A673 (cell line): Measurements from ENCODE around the gene ELL. TPM values are rescaled to one million over a fixed set of nuclear protein-coding genes. Genes with fewer than 3 reads are reported as not detected.

ENCODE experiments used
- BruUV-seq: library from RNA; stranded (reverse); fragments of 400-500 nt; replicated peaks from 2 replicates; lab custom pipeline; 2021; lab: Mats Ljungman, UMichigan
- CTCF ChIA-PET: fragments of 300-600 bp; sonication (Branson Sonifier 250); formaldehyde crosslinking; loops from one replicate; lab custom pipeline; 2022; ENCODE audit warnings: antibody characterized with exemption; lab: Charles Lee
- POLR2A ChIA-PET: fragments of 300-600 bp; sonication (Branson Sonifier 250); formaldehyde crosslinking; loops from one replicate; lab custom pipeline; 2022; ENCODE audit warnings: antibody characterized with exemption; ENCODE audit not compliant: low non-redundant PET; lab: Charles Lee
- DNase-seq: peaks from one replicate; pipeline ENCODE4 v3.0.0-alpha.2; 2015; ENCODE audit warnings: low spot score
- H3K27ac ChIP-seq: fragments of 200-600 bp; sonication (generic); 2 replicates; pipeline ENCODE4 v1.5.1; 2016; ENCODE audit warnings: mixed run types, low read depth, mild to moderate bottlenecking, mixed read lengths, antibody characterized with exemption, low read length; ENCODE audit not compliant: poor library complexity, severe bottlenecking
- H3K27me3 ChIP-seq: fragments of 200-600 bp; sonication (generic); replicated peaks from 2 replicates; pipeline ENCODE4 v1.6.1; 2017; ENCODE audit warnings: mixed run types, low read depth, mild to moderate bottlenecking, mixed read lengths, antibody characterized with exemption, low read length; ENCODE audit not compliant: insufficient read depth, poor library complexity
- H3K36me3 ChIP-seq: fragments of 200-600 bp; sonication (generic); 2 replicates; pipeline ENCODE4 v1.6.1; 2016; ENCODE audit warnings: mixed run types, mild to moderate bottlenecking, mixed read lengths, antibody characterized with exemption, low read length; ENCODE audit not compliant: insufficient read depth, poor library complexity, severe bottlenecking
- H3K4me1 ChIP-seq: fragments of 200-600 bp; sonication (generic); 2 replicates; pipeline ENCODE4 v1.6.1; 2017; ENCODE audit warnings: mixed run types, mild to moderate bottlenecking, mixed read lengths, antibody characterized with exemption, low read length; ENCODE audit not compliant: insufficient read depth, poor library complexity, severe bottlenecking
- H3K4me3 ChIP-seq: fragments of 200-600 bp; sonication (generic); 2 replicates; pipeline ENCODE4 v1.5.1; 2016; ENCODE audit warnings: low read depth, mixed run types, mild to moderate bottlenecking, mixed read lengths, low read length; ENCODE audit not compliant: poor library complexity, severe bottlenecking
- H3K9me3 ChIP-seq: fragments of 200-600 bp; sonication (generic); 2 replicates; pipeline ENCODE4 v1.6.1; 2016; ENCODE audit warnings: mixed run types, low read depth, mild to moderate bottlenecking, mixed read lengths, antibody characterized with exemption, low read length; ENCODE audit not compliant: poor library complexity, severe bottlenecking
- CTCF ChIP-seq: fragments of 300-800, 200-600 bp; sonication (generic); conservative IDR thresholded peaks from 2 replicates; pipeline ENCODE4 v1.5.1; 2017; ENCODE audit warnings: low read depth, mild to moderate bottlenecking, antibody characterized with exemption, low read length, moderate library complexity, mixed read lengths
- EZH2 ChIP-seq: fragments of 200-600 bp; sonication (generic); IDR thresholded peaks from 2 replicates; pipeline ENCODE4 v1.6.1; 2017; ENCODE audit warnings: borderline replicate concordance, low read depth, mild to moderate bottlenecking, mixed read lengths, antibody characterized with exemption, low read length; ENCODE audit not compliant: poor library complexity, severe bottlenecking
- intact Hi-C: fragments of 100-400 bp; cut with micrococcal nuclease; formaldehyde crosslinking; loops from one replicate; pipeline ENCODE4 v1.10.0; 2022; ENCODE audit not compliant: unreplicated experiment
- total RNA-seq: library from RNA; stranded (reverse); gene quantifications from 2 replicates; pipeline ENCODE4 v1.2.3, GENCODE V29; 2021

The ELL gene
- total RNA-seq, 1 experiment from 2014 or later: 16.4 TPM

DNA sequence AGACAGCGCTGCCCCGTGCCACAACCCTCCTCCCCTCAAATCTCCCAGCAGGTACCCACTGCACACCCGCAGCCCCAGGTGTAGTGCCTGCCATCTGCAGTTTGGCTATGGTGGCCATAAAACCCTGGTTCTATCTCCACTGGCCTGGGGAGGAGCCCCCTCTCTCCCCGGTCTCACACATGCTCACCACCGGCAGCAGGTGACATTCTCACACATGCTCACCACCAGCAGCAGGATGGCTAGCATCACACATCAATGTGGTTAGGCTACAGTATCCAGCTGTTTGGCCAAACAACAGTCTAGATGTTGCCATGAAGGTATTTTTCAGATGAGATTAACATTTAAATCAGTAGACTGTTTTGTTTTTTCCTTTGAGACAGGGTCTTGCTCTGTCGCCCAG, 31.1 kb downstream of the ELL start:
- peaks cover 18% of the 10 kb centered on the region for H3K4me1 ChIP-seq
- H3K9me3 ChIP-seq: no peaks in the 10 kb centered on the region
- TF ChIP-seq CTCF (no peak), EZH2 (no peak)
- intact Hi-C loops: no loop called here
- no peak overlapping the region for H3K4me3 ChIP-seq
- BruUV-seq: no TSS peak
- DNase-seq: no peak
- POLR2A ChIA-PET: no interaction called here
- H3K27me3 ChIP-seq: no peaks in the 10 kb centered on the region
- H3K36me3 ChIP-seq: no peaks in the 10 kb centered on the region
- CTCF ChIA-PET: no interaction called here
- H3K27ac ChIP-seq: no peak overlapping the region

GRCh38 chr19:18489627-18490184, 32.2 kb downstream of the ELL start:
- ChIA-PET CTCF (no interaction called here), POLR2A (no interaction called here)
- H3K9me3 ChIP-seq: no peaks in the 10 kb centered on the region
- no peak for TF ChIP-seq CTCF
- TF ChIP-seq EZH2: no peak
- H3K27ac ChIP-seq: no peak overlapping the region
- H3K36me3 ChIP-seq: no peaks in the 10 kb centered on the region
- H3K27me3 ChIP-seq: no peaks in the 10 kb centered on the region
- H3K4me1 ChIP-seq: peaks cover 12% of the 10 kb centered on the region
- no peak overlapping the region for H3K4me3 ChIP-seq
- no TSS peak for BruUV-seq
- no peak for DNase-seq
- intact Hi-C loops: no loop called here

GRCh38 chr19:18488838-18489626, 32.8 kb downstream of the ELL start:
- Histone ChIP-seq H3K9me3 (no peaks in the 10 kb centered on the region), H3K27ac (no peak overlapping the region), H3K4me3 (no peak overlapping the region), H3K36me3 (no peaks in the 10 kb centered on the region), H3K27me3 (no peaks in the 10 kb centered on the region), H3K4me1 (peaks cover 12% of the 10 kb centered on the region)
- ChIA-PET CTCF (interaction anchor here (0.6 kb wide), 1 partner anchor 99 kb away, joined by 3 read pairs; no protein-coding TSS in a partner anchor), POLR2A (interaction anchor here (0.5 kb wide), 1 partner anchor 129 kb away, joined by 3 read pairs; no protein-coding TSS in a partner anchor)
- TF ChIP-seq EZH2 (no peak), CTCF (peak; percentile 37; the same call in 1 of the 2 replicates)
- DNase-seq: no peak
- intact Hi-C loops: no loop called here
- BruUV-seq: no TSS peak
